NCI-H774 (cell line): Measurements from ENCODE around the gene STAC.
"Not testable (repeated sequence)": the region's sequence is repeated elsewhere in the genome, so short reads cannot be mapped to it uniquely, and the experiment has no call there.

Experiments used
- DNase-seq: peaks from one replicate; lab custom pipeline; 2025; lab: John Stamatoyannopoulos, UW

STAC gene

DNA sequence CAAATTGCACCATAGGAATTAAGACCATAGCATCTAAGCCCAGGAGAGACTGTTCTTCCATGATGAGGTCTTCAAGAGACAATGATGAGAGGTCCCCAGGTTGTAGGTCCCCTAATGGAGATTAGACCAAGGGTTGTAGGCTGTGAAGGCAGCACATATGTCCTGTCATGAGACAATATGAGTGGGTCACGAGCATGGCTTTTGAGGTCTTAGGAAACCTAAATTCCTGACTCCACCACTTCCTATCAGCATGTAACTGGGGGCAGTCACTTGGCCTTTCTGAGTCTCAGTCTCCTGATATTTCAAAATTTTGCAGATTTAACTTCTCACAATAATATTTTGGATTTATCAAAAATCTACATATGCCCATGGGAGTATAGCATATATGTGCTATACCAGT is 31.3 kb downstream of the STAC start:
- no peak for DNase-seq

DNA sequence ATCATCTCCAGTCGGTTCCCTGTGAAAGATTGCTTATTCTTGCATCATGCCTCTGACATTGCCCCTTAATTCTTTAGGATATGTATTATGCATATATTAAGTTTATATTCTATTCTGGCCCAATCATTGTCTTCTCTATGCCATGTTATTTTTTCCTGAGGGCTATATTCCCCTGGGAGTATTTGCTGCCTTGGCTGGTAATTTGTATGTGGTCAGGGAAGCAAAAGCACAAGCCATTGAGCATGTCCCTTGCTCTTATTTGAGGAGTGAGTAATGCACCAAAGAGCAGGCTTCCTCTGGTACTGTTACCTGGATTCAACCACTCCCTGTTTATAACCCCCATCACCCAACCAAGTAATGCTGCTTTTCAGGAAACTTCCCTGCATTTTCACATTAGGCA is 36.3 kb downstream of the STAC start:
- DNase-seq: no peak

DNA sequence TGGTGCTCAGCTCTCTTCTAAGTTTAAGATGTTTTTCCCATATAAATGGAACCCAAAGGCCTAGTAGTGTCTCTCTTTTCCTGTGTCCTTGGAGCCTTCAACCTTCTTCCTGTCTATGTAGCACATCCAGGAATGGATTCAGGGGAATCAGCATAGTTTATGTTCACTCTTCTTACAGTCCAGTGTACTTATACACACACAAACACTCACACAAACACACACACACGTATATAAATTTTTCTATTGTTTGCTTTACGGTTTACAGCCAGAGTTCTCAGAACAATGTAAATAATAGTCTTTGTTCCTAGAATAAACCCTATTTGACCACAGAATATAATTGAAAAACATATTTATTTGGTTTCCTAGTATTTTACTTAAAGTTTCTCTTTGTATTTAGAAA is 36.9 kb downstream of the STAC start:
- no peak for DNase-seq

GRCh38 chr3:36418296-36418695 is 38.0 kb downstream of the STAC start:
- DNase-seq: no peak

- DNase-seq: no peak
Observed at GRCh38 chr3:36428445-36428844, 48.1 kb downstream of the STAC start.

GRCh38 chr3:36429986-36430485 is 49.7 kb downstream of the STAC start:
- no peak for DNase-seq

GRCh38 chr3:36433511-36433910 is 53.2 kb downstream of the STAC start:
- no peak for DNase-seq

DNA sequence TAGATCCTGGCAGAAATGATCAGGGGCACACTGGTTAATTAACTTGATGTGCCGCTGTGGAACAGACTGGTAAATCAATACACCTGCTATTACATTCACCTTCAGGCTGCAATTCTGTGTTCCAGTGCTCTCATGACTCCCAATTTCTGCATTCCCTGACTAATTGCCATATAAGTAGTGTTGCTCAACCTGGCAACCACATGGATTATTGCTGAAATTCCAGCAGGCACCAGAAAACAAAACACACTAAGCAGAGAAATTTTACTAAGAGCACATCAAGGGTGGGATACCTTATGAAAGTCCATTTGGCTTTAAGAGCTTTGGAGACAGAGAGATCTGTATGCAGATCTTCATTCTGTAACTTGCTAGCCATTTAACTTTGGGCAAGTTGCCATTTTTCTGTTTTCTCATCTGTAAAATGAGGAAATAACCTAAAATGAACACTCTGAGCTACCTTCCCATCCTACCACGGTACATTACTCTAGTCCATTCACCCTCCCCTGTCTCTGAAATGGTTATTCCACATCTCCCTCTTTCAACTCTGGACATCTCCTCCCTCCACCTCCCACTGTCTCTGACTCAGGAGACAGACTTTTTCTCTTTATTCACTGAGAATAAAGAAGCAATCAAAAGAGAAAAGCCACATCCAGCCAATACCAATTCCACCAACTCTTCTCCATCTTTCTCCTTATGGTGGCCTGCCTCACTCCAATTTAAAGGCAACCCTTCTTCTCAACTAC is 54.6 kb downstream of the STAC start:
- DNase-seq: no peak

GRCh38 chr3:36443028-36443686 is 62.9 kb downstream of the STAC start:
- DNase-seq: no peak

GRCh38 chr3:36444909-36445308 is 64.6 kb downstream of the STAC start:
- DNase-seq: no peak

DNA sequence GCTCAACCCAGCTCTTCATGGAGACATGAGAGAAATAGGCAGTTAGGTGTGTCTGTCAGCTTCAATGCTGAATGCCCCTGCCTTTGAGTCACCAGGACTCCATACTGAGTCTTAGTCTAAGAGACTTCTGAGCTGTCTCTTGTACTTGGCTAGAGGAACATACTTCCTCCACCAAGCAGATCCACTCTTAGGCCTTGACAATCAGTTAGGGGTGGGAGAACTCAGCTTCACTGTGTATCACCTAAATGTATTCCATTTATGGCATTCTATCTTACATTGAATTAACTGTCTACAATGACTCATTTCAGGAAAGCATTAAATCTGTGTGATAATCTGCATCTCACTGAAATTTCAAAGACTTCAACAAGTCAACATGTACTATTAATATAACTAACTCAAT is 66.0 kb downstream of the STAC start:
- no peak for DNase-seq

GRCh38 chr3:36447061-36447460 is 66.8 kb downstream of the STAC start:
- DNase-seq: no peak

- no peak for DNase-seq
Observed at GRCh38 chr3:36451816-36452215, 71.5 kb downstream of the STAC start.

DNA sequence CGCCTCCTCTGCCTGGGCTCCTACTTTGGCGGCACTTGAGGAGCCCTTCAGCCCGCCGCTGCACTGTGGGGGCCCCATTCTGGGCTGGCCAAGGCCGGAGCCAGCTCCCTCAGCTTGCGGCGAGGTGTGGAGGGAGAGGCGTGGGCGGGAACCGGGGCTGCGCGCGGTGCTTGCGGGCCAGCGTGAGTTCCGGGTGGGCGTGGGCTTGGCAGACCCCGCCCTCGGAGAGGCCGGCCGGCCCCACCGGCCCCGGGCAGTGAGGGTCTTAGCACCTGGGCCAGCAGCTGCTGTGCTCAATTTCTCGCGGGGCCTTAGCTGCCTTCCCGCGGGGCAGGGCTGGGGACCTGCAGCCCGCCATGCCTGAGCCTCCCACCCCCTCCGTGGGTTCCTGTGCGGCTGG is 72.9 kb downstream of the STAC start:
- not testable (repeated sequence) for DNase-seq

DNA sequence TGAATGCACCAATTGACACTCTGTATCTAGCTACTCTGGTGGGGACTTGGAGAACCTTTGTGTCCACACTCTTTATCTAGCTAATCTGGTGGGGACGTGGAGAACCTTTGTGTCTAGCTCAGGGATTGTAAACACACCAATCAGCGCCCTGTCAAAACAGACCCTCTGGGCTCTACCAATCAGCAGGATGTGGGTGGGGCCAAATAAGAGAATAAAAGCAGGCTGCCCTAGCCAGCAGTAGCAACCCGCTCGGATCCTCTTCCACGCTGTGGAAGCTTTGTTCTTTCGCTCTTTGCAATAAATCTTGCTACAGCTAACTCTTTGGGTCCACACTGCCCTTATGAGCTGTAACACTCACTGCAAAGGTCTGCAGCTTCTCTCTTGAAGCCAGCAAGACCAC is 73.6 kb downstream of the STAC start:
- DNase-seq: not testable (repeated sequence)

DNA sequence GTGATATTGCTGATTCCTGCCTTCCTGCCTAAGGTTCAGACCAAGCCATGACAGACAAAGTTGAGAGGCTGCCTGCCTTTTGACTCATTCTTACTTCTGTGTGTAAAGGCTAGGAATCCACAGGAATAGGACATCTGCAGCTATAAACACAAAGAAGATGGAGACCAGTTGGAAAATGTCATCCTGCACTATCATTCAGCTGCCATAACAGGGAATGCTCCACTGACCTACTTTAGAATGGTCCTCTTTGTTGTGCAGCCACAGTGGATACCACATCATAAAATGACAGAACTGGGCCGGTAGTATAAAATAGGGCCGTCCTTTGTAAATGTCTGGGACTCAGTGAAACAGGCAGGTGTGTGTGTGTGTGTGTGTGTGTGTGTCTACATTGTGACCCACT is 75.1 kb downstream of the STAC start:
- no peak for DNase-seq

DNA sequence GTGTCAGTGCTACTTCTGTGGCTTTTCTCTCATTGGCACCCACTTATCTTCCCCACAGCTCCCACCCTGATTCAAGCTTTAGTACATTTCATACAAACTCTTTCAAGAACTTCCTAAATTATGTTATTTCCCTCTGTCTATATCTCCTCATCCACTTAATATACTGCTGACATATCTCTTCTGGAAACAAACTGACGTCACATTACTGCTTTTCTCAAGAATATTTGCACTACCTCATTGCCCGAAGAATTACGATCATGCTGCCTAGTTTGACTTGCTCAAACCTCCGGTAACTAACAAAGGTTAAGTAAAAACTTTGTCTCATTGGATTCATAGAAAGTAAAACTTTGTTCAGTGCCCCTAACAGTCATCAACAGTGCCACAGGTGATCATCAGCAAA is 76.5 kb downstream of the STAC start:
- DNase-seq: no peak

DNA sequence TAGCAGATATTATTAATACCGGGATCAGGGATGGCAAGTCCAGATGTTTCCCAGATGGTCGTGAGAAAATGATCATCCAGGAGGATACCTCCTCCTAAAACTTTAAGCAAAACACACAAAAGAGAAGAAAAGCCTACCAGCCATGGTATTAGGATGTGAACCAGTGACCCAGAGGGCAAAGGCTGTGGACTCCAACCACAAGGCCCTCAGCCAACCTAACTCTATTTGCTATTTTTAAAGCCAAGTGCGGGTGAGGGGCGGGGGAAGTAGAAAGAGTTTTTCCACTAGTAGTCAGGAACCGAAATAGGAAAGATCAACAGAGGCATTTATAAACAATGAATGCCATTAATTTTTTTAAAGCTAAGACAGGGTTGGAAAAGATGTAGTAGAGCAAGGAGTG is 77.4 kb downstream of the STAC start:
- DNase-seq: no peak

DNA sequence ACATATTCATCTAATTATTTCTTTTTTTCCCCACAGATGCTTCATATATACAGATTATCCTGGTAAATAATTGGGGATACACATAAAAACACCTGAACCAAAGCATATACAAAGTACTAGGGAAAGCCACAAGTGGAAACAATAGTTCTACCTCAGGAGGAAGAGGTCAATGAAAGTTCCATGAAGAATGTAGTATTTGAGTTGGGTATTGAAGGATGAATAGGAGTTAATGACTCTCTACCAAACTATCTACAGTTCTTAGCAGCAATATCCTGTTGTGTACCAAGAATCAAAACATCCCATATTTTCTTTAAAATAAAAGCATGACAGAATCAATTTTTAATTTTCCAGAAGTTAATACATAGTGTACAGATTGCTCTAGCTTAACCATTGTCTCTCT is 78.9 kb downstream of the STAC start:
- no peak for DNase-seq

- DNase-seq: no peak
Observed at GRCh38 chr3:36461597-36461996, 81.3 kb downstream of the STAC start.

DNA sequence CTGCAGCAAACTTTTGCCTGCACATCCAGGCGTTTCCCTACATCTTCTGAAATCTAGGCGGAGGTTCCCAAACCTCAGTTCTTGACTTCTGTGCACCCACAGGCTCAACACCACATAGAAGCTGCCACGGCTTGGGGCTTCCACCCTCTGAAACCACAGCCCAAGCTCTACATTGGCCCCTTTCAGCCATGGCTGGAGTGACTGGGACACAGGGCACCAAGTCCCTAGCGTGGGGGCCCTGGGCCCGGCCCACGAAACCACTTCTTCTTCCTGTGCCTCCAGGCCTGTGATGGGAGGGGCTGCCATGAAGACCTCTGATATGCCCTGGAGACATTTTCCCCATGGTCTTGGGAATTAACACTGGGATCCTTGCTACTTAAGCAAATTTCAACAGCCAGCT is 91.7 kb downstream of the STAC start:
- DNase-seq: not testable (repeated sequence)

GRCh38 chr3:36475558-36475957 is 95.3 kb downstream of the STAC start:
- DNase-seq: no peak

- no peak for DNase-seq
Observed at GRCh38 chr3:36476286-36476942, 96.1 kb downstream of the STAC start.
